DMS79 (cell line): ENCODE measurements around the gene AKNA.

Experiments
- DNase-seq: peaks from one replicate; lab custom pipeline; 2025; lab: John Stamatoyannopoulos, UW

The AKNA gene

GRCh38 chr9:114304416-114305188 is 83.2 kb downstream of the AKNA start:
- no peak for DNase-seq

GRCh38 chr9:114303977-114304376 is 83.8 kb downstream of the AKNA start:
- no peak for DNase-seq

- DNase-seq: no peak
These were observed 84.2 kb downstream of the AKNA start for GRCh38 chr9:114303571-114303970.

GRCh38 chr9:114302727-114303126 is 85.1 kb downstream of the AKNA start:
- no peak for DNase-seq

DNA sequence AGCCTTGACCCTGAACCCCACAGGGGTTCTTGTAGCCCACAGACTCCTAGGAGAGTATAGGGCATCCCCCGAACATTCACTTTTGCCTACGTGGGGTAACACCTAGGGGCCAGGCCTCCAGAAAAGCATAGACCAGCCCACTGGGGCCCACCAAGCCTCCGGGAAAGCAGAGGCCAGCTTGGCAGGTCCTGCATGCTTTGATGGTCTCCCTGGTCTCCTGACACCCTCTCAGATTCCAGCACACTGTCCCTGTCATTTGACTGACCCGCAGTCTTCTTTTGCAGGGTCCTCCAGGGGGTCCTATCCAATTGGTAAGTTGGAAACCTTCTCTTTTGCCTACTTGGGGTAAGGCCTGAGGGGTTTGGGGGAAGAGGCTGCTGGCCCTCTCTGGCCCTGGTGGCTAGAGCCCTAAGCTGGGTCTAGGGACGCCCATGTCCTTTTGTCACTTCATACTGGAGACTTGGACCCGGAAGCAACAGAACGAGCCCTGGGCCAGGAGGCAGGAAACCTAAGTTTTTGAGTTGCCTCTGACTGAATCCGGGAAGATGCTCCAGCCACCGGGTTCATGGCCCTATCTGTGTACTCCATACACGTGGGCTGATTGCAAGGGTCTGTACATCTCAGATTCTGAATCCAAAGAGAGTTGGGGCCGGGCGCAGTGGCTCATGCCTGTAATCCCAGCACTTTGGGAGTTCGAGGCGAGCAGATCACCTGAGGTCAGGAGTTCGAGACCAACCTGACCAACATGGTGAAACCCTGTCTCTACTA is 85.8 kb downstream of the AKNA start:
- DNase-seq: no peak

DNA sequence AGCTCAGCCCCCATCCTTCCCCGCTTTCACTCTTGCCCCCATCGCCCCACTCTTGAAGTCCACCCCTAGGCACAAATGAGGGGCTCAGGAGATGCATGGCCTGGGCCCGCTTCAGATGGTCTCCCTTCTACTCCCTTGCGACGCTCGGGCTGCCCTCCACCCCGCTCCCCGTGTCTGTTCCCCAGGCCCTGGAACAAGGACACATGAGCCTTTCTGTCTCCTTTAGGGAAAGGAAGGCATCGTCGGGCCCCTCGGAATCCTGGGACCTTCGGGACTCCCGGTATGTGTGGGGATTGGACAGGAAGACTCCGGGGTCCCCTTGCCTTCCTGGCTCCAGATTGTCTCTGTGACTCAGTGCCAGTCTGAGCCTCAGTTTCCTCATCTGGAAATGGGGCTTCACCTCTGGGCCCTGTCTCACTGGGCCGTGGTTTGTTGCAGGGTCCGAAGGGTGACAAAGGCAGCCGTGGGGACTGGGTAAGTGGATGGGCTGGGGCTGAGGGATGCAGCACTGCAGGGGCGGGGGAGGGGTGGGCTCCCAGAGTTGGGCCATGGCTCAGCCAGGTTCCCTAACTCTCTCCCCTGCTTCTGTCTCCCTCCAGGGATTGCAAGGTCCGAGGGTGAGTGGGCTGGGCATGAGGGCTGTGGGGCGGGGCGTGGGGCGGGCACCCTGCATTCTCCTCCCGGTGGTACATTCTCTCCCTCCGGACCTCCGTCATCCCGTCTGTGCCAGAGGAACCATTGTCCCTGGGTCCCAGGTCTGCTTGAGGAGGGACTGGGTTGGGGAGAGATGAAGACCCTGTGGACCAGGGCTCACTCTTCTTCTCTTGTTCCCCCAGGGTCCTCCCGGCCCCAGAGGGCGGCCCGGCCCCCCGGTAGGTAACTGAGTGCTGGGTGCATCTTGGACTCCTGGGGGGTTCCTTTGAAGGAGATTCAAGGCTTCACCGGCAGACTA is 86.7 kb downstream of the AKNA start:
- no peak for DNase-seq

DNA sequence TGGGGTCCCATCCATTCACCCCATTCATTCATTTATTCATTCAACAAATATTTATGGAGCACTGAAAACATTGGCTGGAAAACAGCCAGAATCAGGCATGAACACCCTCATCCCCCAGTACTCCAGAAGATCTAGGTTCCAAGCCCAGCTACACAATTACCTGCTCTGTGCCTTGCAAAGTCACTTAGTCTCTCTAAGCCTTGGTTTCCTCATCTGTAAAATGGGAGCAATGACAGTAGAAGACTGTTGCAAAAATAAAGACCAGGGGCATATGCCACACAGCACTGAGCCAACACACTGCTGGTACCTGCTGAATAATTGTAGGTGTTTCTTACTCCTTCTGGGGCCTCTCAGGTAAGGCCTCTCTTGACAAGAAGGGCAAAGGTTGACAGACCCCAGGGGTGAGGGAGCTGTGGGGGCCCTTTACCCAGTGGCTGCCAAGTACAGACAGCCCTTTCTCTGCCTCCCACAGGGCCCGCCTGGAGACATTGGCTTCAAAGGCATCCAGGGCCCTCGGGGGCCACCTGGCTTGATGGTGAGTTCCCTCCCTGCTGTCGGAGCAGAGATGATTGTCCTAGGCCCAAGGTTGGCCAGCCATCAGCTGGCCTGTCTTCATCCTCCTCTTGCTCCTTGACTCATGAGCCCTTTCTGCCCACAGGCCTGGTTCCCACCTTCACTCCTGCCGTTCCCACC is 87.5 kb downstream of the AKNA start:
- no peak for DNase-seq

- DNase-seq: no peak
These were observed 88.3 kb downstream of the AKNA start for GRCh38 chr9:114299286-114300152.

GRCh38 chr9:114296338-114296737 is 91.4 kb downstream of the AKNA start:
- DNase-seq: no peak

- no peak for DNase-seq
These were observed 93.1 kb downstream of the AKNA start for GRCh38 chr9:114294664-114295063.

- no peak for DNase-seq
These were observed 95.7 kb downstream of the AKNA start for GRCh38 chr9:114291886-114292590.

DNA sequence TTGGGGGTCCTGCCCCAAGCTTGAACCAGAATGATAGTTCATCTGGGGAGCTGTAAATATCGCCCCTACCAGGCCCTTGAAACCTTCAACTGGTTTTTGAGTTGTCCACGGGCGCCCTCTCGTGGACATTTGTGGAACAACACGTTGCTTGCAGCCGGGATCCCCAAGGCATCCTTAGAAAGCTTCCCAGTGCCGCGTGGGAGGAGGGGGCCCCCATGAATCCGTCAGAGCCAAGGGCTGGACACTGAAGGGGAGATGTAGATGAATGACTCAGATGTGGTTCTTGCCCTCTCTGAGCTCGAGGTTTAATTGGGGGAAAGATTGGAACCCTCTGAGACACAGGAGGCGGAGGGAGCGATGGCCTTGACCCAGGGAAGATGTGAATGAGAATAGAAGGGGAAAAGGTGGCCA is 96.7 kb downstream of the AKNA start:
- DNase-seq: no peak

GRCh38 chr9:114290561-114290986 is 97.2 kb downstream of the AKNA start:
- no peak for DNase-seq

- DNase-seq: no peak
These were observed 98.0 kb downstream of the AKNA start for GRCh38 chr9:114289571-114290481.

- no peak for DNase-seq
These were observed 98.7 kb downstream of the AKNA start for GRCh38 chr9:114289106-114289505.

GRCh38 chr9:114288193-114289091 is 99.3 kb downstream of the AKNA start:
- DNase-seq: no peak

DNA sequence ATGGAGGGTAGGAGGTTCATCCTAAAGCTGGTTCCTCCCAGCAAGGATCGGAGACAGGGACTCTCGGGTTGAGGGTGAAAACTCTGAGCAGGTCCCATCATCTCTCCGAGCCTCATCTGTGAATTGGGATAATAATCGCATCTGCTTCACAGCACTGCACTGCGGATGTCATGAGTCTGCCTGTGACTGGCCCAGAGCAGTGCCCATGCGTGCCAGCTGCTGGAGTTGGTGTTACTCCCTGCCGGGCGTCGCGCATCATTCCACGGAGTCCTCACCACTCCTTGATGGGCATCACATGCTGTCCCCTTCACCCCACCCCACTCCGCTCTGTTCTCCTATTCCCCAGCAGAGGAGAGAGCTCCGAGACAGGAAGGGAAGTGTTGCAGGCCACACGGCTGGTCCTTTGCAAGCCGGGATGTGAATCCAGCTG is 100.0 kb downstream of the AKNA start:
- no peak for DNase-seq
